Skeletal muscle cell (primary cell): ENCODE measurements around the gene OR7C2.
"Not testable (repeated sequence)": the region's sequence is repeated elsewhere in the genome, so short reads cannot be mapped to it uniquely, and the experiment has no call there.

Source experiments
- DNase-seq: peaks from one replicate; pipeline ENCODE4 v3.0.0-alpha.2; 2010; ENCODE audit warnings: low read depth
- H3K4me3 ChIP-seq: 2 replicates; pipeline ENCODE4 v1.5.1; 2011; ENCODE audit warnings: low read depth, mild to moderate bottlenecking, control low read depth, low read length, moderate library complexity

The OR7C2 gene

GRCh38 chr19:14941189-14941588 is at the start of gene OR7C2:
TSS of gene OR7C2 (plus strand) at chr19:14941489. CDS start at chr19:14941489, 0 bp downstream.
- DNase-seq = no peak
- no peak within 1 kb of the TSS for H3K4me3 ChIP-seq

GRCh38 chr19:14901675-14902260 is 39.5 kb upstream of the OR7C2 start:
- H3K4me3 ChIP-seq = no peak overlapping the region
- DNase-seq = no peak

- DNase-seq = no peak
- no peak overlapping the region for H3K4me3 ChIP-seq
Observed at GRCh38 chr19:14906711-14907110, 34.6 kb upstream of the OR7C2 start.

- no peak for DNase-seq
- no peak overlapping the region for H3K4me3 ChIP-seq
Observed at GRCh38 chr19:14915116-14915515, 26.2 kb upstream of the OR7C2 start.

DNA sequence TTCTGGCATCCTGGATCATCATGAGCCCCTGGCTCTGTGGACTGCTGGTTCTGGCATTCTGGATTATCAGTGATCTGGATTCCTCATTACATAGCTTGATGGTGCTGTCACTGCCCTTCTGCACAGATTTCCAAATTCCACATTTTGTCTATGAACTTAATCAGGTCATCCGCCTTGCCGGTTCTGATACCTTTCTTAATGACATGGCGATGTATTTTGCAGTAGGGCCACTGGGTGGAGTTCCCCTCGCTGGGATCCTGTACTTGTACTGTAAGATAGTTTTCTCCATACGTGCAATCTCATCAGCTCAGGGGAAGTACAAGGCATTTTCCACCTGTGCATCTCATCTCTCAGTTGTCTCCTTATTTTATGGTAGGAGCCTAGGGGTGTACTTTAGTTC is 24.4 kb upstream of the OR7C2 start:
- DNase-seq = no peak
- no peak overlapping the region for H3K4me3 ChIP-seq

- H3K4me3 ChIP-seq = no peak overlapping the region
- no peak for DNase-seq
Observed at GRCh38 chr19:14933506-14933905, 7.8 kb upstream of the OR7C2 start.

DNA sequence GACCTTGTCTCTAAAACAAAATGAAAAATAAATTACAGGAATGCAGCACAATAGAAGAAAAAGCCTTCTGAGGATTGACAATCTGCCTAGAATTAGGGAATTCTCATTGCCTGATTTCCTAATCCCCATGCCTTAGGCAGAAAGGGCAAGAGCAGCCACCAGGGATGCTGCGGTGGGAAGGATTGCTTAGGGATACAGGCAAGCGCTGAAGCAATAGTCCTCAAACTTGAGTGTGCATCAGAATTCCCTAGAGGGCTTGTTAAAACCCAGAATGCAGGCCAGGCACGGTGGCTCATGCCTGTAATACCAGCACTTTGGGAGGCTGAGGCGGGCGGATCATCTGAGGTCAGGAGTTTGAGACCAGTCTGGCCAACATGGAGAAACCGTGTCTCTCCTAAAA is 1.0 kb upstream of the OR7C2 start:
- no peak overlapping the region for H3K4me3 ChIP-seq
- no peak for DNase-seq

GRCh38 chr19:14943601-14944000 is 2.3 kb downstream of the OR7C2 start:
- H3K4me3 ChIP-seq = no peak overlapping the region
- DNase-seq = no peak

DNA sequence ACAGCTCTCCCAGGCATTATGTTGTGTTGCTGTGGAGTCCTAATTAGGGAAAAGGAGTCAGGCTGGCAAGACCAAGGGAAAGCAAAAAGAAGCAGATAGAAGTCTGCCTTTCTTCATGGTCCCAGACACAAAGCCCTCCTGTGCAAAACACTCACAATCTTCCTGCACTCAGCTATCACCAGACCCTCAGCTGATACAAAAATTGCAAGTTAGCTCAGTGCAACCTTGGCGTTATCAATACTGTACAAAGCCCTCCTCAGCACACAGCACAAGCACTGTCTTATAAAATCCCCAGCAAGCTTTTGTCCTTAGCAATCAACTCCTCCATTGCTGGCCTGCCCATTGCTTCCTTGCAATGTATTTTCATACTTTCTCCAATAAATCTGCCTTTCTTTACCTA is 3.2 kb downstream of the OR7C2 start:
- DNase-seq = no peak
- H3K4me3 ChIP-seq = no peak overlapping the region

- DNase-seq, H3K4me3 ChIP-seq: not testable (repeated sequence)
Observed at GRCh38 chr19:14949413-14949812, 8.1 kb downstream of the OR7C2 start.

GRCh38 chr19:14949876-14950275 is 8.6 kb downstream of the OR7C2 start:
- no peak overlapping the region for H3K4me3 ChIP-seq
- no peak for DNase-seq

- H3K4me3 ChIP-seq = no peak overlapping the region
- no peak for DNase-seq
Observed at GRCh38 chr19:14950421-14950820, 9.1 kb downstream of the OR7C2 start.

DNA sequence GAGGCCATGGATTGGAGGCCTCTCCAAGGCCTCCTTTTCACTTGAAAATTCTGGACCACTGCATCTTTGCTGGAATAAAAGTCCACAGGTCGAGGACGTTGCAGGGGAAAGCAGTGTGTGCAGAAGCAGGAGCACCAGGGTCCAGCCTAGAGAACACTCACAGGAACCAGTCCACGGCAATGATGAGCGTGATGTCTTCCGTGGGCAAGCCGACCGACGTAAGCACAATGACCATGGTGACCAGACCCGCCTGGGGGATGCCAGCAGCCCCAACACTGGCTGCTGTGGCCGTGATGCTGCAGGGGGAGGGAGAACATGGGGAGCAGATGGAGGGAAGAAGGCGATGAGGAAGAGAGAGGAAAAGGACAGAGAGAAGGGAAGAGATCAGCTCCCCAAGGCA is 11.5 kb downstream of the OR7C2 start:
- no peak for DNase-seq
- no peak overlapping the region for H3K4me3 ChIP-seq

DNA sequence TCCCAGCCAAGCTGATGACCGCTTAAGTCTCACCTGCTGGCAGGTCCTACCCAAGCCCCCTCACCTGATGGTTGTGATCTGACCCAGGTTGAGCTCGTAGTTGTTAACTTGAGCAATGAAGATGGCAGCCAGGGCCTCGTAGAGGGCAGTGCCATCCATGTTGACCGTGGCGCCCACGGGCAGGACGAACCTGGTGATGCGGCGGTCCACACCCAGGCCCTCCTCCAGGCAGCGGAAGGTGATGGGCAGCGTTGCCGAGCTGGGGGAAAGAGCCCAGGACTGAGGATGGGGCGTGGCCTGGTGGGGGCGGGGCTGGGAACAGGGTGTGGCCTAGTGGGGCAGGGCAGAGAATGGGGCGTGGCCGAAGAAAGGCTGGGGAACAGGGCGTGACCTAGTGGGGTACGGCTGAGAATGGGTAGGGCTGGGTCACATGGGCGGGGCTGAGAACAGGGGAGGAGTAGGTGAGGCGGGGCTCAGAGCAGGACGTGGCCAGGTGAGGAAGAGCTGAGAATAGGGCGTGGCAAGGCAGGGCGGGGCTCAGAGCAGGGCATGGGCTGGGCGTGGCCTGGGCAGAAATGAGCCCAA is 12.9 kb downstream of the OR7C2 start:
- no peak overlapping the region for H3K4me3 ChIP-seq
- DNase-seq = no peak

DNA sequence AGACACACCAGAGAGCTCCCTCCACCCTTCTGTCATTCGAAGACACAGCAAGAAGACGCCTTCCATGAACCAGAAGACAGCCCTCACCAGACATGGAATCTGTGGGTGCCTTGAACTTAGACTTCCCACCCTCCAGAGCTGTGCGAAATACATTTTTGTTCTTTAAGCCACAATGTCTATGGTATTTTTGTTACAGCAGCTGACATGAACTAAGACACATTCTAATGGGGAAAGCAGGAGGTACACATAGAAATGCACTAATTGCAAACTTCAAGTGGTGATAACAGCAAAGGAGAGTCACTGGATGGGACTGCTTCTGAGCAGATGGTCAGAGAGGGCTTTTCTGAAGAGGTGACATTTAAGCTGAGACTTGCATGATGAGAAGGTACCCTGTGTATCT is 16.2 kb downstream of the OR7C2 start:
- H3K4me3 ChIP-seq = no peak overlapping the region
- no peak for DNase-seq

GRCh38 chr19:14959263-14959662 is 18.0 kb downstream of the OR7C2 start:
- no peak overlapping the region for H3K4me3 ChIP-seq
- DNase-seq = no peak

DNA sequence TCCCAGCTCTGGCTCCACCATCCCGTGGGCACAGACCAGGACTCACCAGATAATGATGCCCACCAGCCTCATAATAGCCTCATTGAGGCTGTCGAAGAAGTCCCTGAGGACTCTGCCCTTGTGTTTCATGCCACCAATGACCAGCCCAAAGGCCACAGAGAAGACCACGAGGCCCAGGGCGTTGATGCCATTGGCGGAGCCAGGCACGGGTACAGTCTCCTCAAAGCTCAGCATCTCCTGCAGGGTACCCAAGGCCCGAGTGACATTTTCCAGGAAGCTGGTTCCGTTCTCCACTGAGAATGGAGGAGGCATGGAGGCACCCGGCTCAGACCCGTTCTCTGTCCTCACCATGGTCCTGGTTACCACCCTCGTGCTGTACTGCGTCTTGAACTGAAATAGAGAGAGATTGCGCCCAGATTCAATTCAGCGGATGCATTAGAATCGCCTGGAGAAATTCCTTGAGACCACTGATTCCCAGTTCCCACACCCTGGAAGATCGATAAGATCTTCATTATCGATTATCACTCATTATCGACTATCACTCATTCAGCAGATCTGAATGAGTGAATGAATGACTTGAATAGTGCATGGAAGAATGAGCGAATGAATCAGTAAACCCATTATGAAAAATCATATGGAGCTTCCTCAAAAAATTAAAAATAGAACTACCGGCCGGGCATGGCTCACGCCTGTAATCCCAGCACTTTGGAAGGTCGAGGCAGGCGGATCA is 20.8 kb downstream of the OR7C2 start:
- DNase-seq = no peak
- no peak overlapping the region for H3K4me3 ChIP-seq

DNA sequence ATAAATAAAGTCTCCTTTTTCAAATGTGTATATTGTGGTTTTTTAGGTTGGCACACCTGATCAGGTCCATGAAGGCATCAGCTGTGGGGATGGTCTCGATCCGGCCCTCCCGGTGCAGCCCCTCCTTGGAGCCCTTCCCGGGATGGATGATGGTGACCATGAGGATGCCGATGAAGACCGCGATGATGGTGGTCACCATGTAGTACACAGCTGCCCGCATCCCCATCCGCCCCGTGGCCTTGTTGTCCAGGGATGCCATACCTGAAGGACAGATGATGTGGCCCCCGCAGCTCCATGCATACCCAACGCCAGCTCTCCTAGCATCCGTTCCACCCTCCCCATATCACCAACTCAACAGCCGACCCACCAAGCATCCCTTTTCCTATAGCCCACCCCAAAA is 27.0 kb downstream of the OR7C2 start:
- no peak overlapping the region for H3K4me3 ChIP-seq
- DNase-seq = no peak

GRCh38 chr19:14971474-14971873 is 30.2 kb downstream of the OR7C2 start:
- no peak overlapping the region for H3K4me3 ChIP-seq
- DNase-seq = no peak

DNA sequence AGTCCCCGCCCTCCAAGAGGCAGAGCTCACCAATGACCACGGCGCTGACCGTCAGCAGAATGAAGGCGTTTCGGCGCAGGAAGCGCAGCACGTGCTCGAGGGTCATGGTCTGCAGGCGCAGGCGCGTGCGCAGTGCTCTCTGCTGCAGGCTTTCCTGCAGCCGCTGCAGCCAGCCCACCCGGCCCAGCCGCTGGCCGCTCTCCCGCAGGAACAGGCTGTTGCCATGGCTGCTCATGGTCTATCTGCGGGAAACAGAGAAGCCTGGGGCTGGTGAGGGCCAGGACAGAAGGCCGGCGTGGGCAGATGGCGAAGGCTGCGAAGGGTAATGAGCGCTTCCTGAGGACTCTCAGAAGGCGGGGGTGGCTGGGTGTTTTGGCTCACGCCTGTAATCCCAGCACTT is 31.4 kb downstream of the OR7C2 start:
- no peak for DNase-seq
- no peak overlapping the region for H3K4me3 ChIP-seq

DNA sequence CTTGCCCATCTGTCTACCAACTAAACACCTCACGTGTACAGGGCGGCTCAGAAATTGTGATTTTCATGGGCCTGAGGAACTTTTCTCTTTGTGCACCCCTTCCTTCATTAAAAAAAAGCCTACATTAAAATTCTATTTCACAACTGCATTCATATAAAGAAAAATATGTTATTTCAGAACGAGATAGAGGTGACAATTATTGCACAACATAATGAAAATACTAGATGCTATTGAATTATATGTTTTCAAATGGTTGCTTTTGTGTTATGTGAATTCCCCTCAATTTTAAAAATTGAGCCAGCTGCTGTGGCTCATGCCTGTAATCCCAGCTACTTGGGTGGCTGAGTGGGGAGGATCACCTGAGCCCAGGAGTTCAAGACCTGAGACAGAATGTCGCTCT is 33.2 kb downstream of the OR7C2 start:
- no peak for DNase-seq

More for the DNA sequence above, 33.2 kb downstream of the OR7C2 start:
- no peak overlapping the region for H3K4me3 ChIP-seq
